ENCODE results near the gene MSH3.

Gene MSH3

GRCh38 chr5:80912479-80912878, 258.0 kb downstream of the MSH3 start:
- no peak for DNase-seq (ENCODE audit: low spot score)

GRCh38 chr5:80915716-80916115, 261.3 kb downstream of the MSH3 start:
- no peak for DNase-seq (ENCODE audit: low spot score)

GRCh38 chr5:80916676-80917075, 262.2 kb downstream of the MSH3 start:
- no peak for DNase-seq (ENCODE audit: low spot score)

DNA sequence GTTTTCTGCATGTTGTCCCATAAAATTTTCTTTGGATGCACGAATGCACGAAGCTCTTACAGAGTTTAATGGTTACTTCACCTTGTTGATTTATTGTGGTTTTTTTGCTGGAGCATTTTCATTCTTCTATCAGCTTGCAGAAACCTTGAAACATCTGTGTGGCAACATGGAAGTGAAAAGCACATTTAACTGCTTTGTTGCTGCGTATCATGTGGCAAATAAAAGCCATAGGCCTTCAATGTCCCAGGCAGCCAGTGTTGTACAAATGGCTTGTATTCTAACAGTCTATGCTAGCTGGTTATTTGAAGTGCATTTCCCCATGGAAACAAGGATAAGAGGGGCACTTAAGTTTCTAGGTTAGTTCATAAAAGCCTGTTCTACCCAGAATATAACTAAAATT, 263.2 kb downstream of the MSH3 start:
- DNase-seq (ENCODE audit: low spot score): no peak

DNA sequence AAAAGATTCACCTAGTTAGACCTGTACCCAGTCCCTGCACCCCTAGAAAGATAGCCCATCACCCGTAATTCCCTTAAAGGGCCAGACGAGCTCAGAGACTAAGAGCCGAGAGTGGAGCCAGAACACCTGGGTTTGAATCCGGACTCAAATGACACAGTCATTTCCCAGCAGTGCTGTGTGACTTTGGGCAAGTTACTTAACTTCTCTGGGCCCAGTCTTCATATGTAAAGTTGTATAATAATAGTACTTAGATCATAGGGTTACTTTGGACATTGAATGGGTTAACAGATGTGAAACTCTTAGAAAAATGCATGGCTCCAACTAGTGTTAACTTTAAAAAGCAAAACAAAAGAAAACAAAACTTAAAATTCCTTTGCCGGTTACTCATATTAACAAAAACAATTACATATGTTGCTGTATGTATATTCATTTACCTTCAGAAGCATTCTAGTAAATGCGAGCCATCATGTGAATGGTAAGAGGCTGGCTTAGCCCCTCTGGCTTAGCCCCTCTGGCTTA, 265.3 kb downstream of the MSH3 start:
- DNase-seq (ENCODE audit: low spot score): no peak

- DNase-seq (ENCODE audit: low spot score): no peak
Observed at GRCh38 chr5:80920333-80920732, 265.9 kb downstream of the MSH3 start.

DNA sequence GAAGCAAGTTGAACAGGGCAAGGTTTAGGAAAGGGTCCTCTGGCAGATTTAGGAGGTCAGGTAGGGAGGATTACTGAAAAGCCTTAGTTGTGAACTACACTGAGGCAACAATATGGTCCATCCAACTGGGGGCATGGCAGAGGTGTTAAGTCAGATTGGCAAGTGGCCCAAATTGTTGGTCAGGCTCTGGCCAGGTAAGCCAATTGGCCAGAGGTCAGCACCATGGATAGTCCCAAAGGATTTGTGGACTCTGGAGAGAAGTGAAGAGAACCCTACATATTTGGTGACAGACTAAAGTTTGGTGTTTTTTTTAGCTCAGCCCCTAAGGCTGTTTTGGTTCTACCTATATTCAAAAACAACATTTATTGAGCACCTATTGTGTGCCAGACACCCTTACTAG, 266.6 kb downstream of the MSH3 start:
- no peak for DNase-seq (ENCODE audit: low spot score)

GRCh38 chr5:80925931-80926330, 271.5 kb downstream of the MSH3 start:
- DNase-seq (ENCODE audit: low spot score): no peak
